Measurements from ENCODE around the gene MRPS6. TPM values are rescaled to one million over a fixed set of nuclear protein-coding genes. Genes with fewer than 3 reads are reported as not detected.

The MRPS6 gene
- total RNA-seq, 4 donors from 2014 or later = 19.5 to 44.0 (median 40.9) TPM

DNA sequence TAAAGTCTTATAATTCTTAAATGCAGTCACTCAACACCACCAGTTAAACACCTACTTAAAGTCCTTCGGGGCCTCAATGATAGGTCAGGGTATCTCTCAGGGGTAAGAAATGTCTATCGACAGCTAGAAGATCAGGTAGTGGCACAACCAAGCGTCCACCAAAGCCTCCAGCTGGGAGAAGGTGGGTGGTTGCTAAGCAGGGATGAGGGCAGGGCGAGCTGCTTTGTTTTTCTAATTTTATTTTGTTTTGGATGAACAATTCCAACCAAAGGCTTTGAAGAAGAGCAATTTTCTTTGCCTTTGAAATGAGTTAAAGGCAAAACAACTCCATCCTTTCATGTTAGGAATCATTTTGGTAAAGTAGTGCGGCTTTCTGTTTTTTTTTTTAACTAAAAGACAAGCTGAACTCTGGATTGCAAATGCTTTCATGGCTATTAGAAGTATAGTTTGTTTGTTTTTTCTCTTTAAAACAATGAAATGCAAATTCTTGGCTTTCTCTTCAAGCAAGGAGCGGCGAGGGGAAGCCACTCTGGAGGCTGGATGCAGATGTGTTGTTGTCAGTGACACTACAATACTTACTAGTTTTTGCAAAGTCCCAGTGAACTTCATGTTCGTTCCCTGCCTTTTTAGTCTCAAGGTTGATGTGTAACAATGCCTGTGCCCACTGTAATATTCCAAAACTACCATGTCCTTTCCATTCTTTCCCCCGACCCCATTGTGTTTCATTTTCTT is 106.0 kb downstream of the MRPS6 start:
- Histone ChIP-seq H3K4me3 (no peak overlapping the region), H3K9me3 (no peaks in the 10 kb centered on the region), H3K36me3 (no peaks in the 10 kb centered on the region), H3K27me3 (no peaks in the 10 kb centered on the region), H3K4me1 (no peaks in the 10 kb centered on the region), H3K27ac (replicated peaks in 1 of 4) (no peak overlapping the region)
- 86% methylated on average over 9 of the region's 9 CpGs for WGBS
- TF ChIP-seq, protein P1, sequence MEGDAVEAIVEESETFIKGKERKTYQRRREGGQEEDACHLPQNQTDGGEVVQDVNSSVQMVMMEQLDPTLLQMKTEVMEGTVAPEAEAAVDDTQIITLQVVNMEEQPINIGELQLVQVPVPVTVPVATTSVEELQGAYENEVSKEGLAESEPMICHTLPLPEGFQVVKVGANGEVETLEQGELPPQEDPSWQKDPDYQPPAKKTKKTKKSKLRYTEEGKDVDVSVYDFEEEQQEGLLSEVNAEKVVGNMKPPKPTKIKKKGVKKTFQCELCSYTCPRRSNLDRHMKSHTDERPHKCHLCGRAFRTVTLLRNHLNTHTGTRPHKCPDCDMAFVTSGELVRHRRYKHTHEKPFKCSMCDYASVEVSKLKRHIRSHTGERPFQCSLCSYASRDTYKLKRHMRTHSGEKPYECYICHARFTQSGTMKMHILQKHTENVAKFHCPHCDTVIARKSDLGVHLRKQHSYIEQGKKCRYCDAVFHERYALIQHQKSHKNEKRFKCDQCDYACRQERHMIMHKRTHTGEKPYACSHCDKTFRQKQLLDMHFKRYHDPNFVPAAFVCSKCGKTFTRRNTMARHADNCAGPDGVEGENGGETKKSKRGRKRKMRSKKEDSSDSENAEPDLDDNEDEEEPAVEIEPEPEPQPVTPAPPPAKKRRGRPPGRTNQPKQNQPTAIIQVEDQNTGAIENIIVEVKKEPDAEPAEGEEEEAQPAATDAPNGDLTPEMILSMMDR (IDR thresholded peaks at IDR 0.05) = no peak
- TF ChIP-seq POLR2AphosphoS5 (IDR thresholded peaks at IDR 0.05) (no peak), POLR2A (IDR thresholded peaks at IDR 0.05; ENCODE audit: low read depth) (no peak), EP300 (IDR thresholded peaks at IDR 0.05) (no peak)
- DNase-seq (ENCODE audit: extremely low spot score) = no peak
- intact Hi-C loops (cut with DNase I) = no loop called here

DNA sequence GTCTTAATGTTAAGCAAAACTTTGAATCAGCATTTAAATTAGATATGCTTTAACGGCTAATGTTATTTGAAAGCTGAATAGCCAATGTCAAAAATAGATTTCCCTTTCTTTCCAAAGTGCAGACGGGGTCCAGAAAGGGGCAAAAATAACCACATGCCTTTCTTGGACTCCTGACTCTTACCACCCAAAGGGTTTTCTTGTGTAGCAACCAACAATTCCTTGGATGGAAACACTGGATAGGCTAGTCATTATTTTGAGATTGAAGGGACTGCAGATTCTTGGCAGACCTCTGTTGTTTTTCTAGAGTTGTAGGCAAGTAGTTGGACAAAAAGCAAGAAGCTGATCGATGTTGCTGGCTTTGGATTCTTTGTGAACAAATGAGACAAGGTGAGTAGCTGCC is 107.0 kb downstream of the MRPS6 start:
- Histone ChIP-seq H3K36me3 (no peaks in the 10 kb centered on the region), H3K4me1 (no peaks in the 10 kb centered on the region), H3K27me3 (no peaks in the 10 kb centered on the region), H3K9me3 (no peaks in the 10 kb centered on the region), H3K4me3 (peak overlapping the region in 1 of 4 donors; percentile 9), H3K27ac (replicated peaks in 1 of 4) (peak overlapping the region; percentile 13 to 47 (median 24))
- no peak for DNase-seq (ENCODE audit: extremely low spot score)
- TF ChIP-seq POLR2A (IDR thresholded peaks at IDR 0.05; ENCODE audit: low read depth) (no peak), POLR2AphosphoS5 (IDR thresholded peaks at IDR 0.05) (no peak), EP300 (IDR thresholded peaks at IDR 0.05) (no peak)
- TF ChIP-seq, protein P1 (IDR thresholded peaks at IDR 0.05) = no peak
- WGBS = 43% methylated on average over 3 of the region's 3 CpGs
- intact Hi-C loops (cut with DNase I) = no loop called here

DNA sequence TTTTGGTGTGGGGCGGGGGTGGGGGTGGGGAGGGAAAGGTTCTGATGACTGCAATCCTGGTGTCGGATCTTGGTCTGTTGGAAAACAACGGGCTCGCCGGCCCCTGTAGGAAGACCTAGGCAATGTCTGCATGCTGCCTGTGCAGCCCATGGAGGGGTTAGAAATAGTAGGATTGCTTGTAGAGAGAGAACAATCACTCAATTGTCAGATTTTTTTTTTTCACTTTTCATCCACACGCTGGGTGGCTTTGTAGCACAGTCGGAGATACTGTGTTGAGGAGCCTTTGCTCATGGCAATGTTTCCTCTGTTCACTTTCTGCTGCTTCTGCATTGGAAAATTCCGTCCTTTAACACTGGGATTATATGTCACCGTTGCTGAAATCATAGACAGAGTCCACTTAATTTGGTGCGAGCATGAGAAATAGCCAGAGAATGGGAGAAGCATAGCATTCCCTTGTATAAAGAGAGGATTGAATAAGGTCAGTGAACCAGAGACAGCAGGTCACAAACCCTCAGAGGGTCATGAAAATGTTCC is 107.5 kb downstream of the MRPS6 start:
- no peak for TF ChIP-seq POLR2AphosphoS5 (IDR thresholded peaks at IDR 0.05)
- TF ChIP-seq POLR2A (IDR thresholded peaks at IDR 0.05; ENCODE audit: low read depth) = no peak
- TF ChIP-seq EP300 (IDR thresholded peaks at IDR 0.05) = no peak
- TF ChIP-seq, protein P1 (IDR thresholded peaks at IDR 0.05) = no peak
- Histone ChIP-seq H3K36me3 (no peaks in the 10 kb centered on the region), H3K27ac (replicated peaks in 1 of 4) (peak overlapping the region in 3 of 4 donors; percentile 13 to 47 (median 29)), H3K4me1 (no peaks in the 10 kb centered on the region), H3K9me3 (no peaks in the 10 kb centered on the region), H3K27me3 (no peaks in the 10 kb centered on the region), H3K4me3 (peak overlapping the region in 2 of 4 donors; percentile 4 to 9)
- WGBS = 63% methylated on average over 10 of the region's 10 CpGs
- no peak for DNase-seq (ENCODE audit: extremely low spot score)
- intact Hi-C loops (cut with DNase I) = no loop called here

DNA sequence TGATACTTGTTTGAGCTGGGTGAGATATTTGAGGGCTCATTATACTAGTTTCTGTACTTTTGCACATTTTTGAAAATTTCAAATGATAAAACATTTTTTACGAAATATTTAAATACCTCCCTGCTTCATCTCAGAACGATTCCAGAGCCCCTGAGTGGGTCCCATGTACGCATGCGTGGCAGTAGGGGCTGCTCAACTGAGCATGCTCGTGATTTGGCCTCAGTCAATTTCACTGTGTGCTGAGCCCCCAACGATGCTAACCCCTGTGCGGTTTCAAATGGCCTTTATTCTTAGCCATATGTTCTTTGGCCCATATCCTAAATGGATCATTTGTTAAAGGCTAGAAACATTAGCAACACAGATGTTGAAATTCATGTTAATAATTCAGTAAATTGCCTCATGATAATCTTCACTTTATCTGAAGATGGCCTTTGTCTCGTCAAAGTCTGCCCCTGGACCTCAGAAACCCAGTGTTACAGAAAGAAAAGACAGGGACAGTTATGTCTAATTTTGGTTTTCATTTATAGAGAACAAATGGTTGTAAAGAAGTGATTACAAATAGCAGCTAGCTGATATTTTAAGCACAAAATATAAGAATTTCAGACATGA is 108.2 kb downstream of the MRPS6 start:
- Histone ChIP-seq H3K27me3 (no peaks in the 10 kb centered on the region), H3K4me3 (no peak overlapping the region), H3K27ac (replicated peaks in 1 of 4) (no peak overlapping the region), H3K4me1 (no peaks in the 10 kb centered on the region), H3K9me3 (no peaks in the 10 kb centered on the region), H3K36me3 (no peaks in the 10 kb centered on the region)
- TF ChIP-seq EP300 (IDR thresholded peaks at IDR 0.05) = no peak
- intact Hi-C loops (cut with DNase I) = no loop called here
- WGBS = 85% methylated on average over 8 of the region's 8 CpGs
- no peak for DNase-seq (ENCODE audit: extremely low spot score)

DNA sequence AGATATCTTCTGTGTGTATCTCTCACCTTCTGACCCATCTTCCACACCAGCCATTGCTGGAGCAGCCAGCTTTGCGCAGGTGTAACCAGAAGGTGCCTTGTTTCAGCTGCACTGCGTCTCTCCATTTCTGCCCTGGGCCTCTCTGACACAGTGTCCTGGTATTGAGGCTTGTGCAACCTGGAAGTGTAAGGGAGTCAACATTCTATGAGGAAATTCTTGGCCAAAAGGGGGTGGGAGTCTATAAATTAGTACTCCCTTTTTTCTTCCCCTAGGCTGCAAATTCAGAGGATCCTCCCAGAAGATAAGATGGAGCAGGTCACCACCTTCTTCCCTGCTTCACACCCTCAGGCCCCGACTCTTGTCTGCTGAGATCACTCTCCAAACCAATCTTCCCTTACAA is 109.1 kb downstream of the MRPS6 start:
- intact Hi-C loops (cut with DNase I) = no loop called here
- Histone ChIP-seq H3K27ac (replicated peaks in 1 of 4) (no peak overlapping the region), H3K9me3 (no peaks in the 10 kb centered on the region), H3K4me3 (no peak overlapping the region), H3K27me3 (no peaks in the 10 kb centered on the region), H3K4me1 (no peaks in the 10 kb centered on the region), H3K36me3 (no peaks in the 10 kb centered on the region)
- DNase-seq (ENCODE audit: extremely low spot score) = no peak
- TF ChIP-seq, protein P1 (IDR thresholded peaks at IDR 0.05) = no peak
- TF ChIP-seq EP300 (IDR thresholded peaks at IDR 0.05) = no peak
- TF ChIP-seq POLR2AphosphoS5 (IDR thresholded peaks at IDR 0.05) = no peak
- no peak for TF ChIP-seq POLR2A (IDR thresholded peaks at IDR 0.05; ENCODE audit: low read depth)
- WGBS = 99% methylated on average over 3 of the region's 3 CpGs

All from esophagus muscularis mucosa (tissue), 4 donors.